Measurements from ENCODE around the gene B3GALT6.
"Not testable (repeated sequence)": the region's sequence is repeated elsewhere in the genome, so short reads cannot be mapped to it uniquely, and the experiment has no call there.

Gene B3GALT6

GRCh38 chr1:1232208-1232795 lies at the start of gene B3GALT6:
Gene B3GALT6, plus strand, starts transcription at chr1:1232237. Its CDS starts 42 bp downstream, at chr1:1232279.
- no peak for DNase-seq (ENCODE audit: extremely low read depth in 1 of 2, low read depth in 1 of 2)

GRCh38 chr1:1182491-1183220 lies 49.4 kb upstream of the B3GALT6 start:
- DNase-seq (ENCODE audit: extremely low read depth in 1 of 2, low read depth in 1 of 2), result no peak

- DNase-seq (ENCODE audit: extremely low read depth in 1 of 2, low read depth in 1 of 2), result no peak
Observed at GRCh38 chr1:1183221-1183747, 48.8 kb upstream of the B3GALT6 start.

- DNase-seq (ENCODE audit: extremely low read depth in 1 of 2, low read depth in 1 of 2), result no peak
Observed at GRCh38 chr1:1183833-1184775, 47.9 kb upstream of the B3GALT6 start.

- DNase-seq (ENCODE audit: extremely low read depth in 1 of 2, low read depth in 1 of 2), result no peak
Observed at GRCh38 chr1:1185101-1185765, 46.8 kb upstream of the B3GALT6 start.

- no peak for DNase-seq (ENCODE audit: extremely low read depth in 1 of 2, low read depth in 1 of 2)
Observed at GRCh38 chr1:1187938-1188337, 44.1 kb upstream of the B3GALT6 start.

- DNase-seq (ENCODE audit: extremely low read depth in 1 of 2, low read depth in 1 of 2), result no peak
Observed at GRCh38 chr1:1189111-1189510, 42.9 kb upstream of the B3GALT6 start.

- no peak for DNase-seq (ENCODE audit: extremely low read depth in 1 of 2, low read depth in 1 of 2)
Observed at GRCh38 chr1:1191734-1192133, 40.3 kb upstream of the B3GALT6 start.

GRCh38 chr1:1194723-1195122 lies 37.3 kb upstream of the B3GALT6 start:
- no peak for DNase-seq (ENCODE audit: extremely low read depth in 1 of 2, low read depth in 1 of 2)

- not testable (repeated sequence) for DNase-seq (ENCODE audit: extremely low read depth in 1 of 2, low read depth in 1 of 2)
Observed at GRCh38 chr1:1195726-1196125, 36.3 kb upstream of the B3GALT6 start.

GRCh38 chr1:1196431-1197187 lies 35.4 kb upstream of the B3GALT6 start:
- no peak for DNase-seq (ENCODE audit: extremely low read depth in 1 of 2, low read depth in 1 of 2)

- DNase-seq (ENCODE audit: extremely low read depth in 1 of 2, low read depth in 1 of 2), result no peak
Observed at GRCh38 chr1:1197188-1197500, 34.9 kb upstream of the B3GALT6 start.

GRCh38 chr1:1197551-1198422 lies 34.2 kb upstream of the B3GALT6 start:
- DNase-seq (ENCODE audit: extremely low read depth in 1 of 2, low read depth in 1 of 2), result no peak

GRCh38 chr1:1198423-1199140 lies 33.5 kb upstream of the B3GALT6 start:
- DNase-seq (ENCODE audit: extremely low read depth in 1 of 2, low read depth in 1 of 2), result no peak

- DNase-seq (ENCODE audit: extremely low read depth in 1 of 2, low read depth in 1 of 2), result no peak
Observed at GRCh38 chr1:1199141-1199960, 32.7 kb upstream of the B3GALT6 start.

- no peak for DNase-seq (ENCODE audit: extremely low read depth in 1 of 2, low read depth in 1 of 2)
Observed at GRCh38 chr1:1199961-1200875, 31.8 kb upstream of the B3GALT6 start.

Measured in stimulated activated CD8-positive, alpha-beta memory T cell treated with anti-CD3 and anti-CD28 coated beads, Interleukin-7, amount 100 ng/mL, for 48 hours (primary cell).